ENCODE measurements around the gene CMC2.

DNA sequence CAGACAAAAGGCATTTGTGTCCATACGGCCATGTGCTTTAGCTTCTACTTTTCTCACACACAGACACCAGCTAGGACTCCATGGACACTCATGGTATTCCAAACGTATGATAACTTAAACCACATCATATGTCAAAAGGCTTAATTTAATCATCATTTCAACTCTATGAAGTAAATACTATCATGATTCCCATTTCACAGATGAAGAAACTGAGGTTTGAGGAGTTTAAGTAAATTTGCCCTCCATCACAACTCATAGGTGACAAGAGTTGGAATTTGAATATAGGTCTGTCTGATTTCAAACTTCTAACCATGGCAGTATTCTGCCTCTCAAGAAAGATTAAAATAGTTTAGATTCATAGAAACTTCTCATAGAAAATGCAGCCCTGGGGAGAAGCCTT, 43.8 kb downstream of the CMC2 start:
- no peak for TF ChIP-seq POLR2AphosphoS5 (IDR thresholded peaks at IDR 0.05)
- TF ChIP-seq, protein P1, sequence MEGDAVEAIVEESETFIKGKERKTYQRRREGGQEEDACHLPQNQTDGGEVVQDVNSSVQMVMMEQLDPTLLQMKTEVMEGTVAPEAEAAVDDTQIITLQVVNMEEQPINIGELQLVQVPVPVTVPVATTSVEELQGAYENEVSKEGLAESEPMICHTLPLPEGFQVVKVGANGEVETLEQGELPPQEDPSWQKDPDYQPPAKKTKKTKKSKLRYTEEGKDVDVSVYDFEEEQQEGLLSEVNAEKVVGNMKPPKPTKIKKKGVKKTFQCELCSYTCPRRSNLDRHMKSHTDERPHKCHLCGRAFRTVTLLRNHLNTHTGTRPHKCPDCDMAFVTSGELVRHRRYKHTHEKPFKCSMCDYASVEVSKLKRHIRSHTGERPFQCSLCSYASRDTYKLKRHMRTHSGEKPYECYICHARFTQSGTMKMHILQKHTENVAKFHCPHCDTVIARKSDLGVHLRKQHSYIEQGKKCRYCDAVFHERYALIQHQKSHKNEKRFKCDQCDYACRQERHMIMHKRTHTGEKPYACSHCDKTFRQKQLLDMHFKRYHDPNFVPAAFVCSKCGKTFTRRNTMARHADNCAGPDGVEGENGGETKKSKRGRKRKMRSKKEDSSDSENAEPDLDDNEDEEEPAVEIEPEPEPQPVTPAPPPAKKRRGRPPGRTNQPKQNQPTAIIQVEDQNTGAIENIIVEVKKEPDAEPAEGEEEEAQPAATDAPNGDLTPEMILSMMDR (IDR thresholded peaks at IDR 0.05) = no peak
